TTC549 (cell line): ENCODE results near the gene CSMD2.

Source experiments
- FAIRE-seq: peaks from 2 replicates; lab custom pipeline; 2012; peaks lifted over from hg19 to GRCh38; lab: Jason Lieb, UNC

CSMD2 gene

GRCh38 chr1:33815061-33815460, 350.0 kb downstream of the CSMD2 start:
- no peak for FAIRE-seq

DNA sequence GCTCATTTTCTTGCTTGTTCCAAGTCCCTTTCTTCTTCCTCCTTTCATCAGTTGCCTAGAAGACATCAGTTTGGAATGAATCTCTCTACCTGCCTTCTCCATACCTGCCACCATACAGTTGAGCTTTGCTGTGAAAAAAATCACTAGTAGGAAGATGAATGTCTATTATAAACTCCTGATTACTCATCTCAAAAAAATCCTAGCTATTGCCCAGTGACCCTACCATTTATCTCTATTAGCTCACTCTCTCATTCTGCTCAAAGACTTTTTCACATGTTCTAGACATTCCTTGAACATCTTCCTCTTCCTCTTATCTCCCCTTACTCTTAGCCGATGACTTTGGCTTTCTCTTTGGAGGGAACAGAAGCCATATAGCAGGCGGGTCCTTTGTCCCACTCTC, 350.9 kb downstream of the CSMD2 start:
- FAIRE-seq = no peak

DNA sequence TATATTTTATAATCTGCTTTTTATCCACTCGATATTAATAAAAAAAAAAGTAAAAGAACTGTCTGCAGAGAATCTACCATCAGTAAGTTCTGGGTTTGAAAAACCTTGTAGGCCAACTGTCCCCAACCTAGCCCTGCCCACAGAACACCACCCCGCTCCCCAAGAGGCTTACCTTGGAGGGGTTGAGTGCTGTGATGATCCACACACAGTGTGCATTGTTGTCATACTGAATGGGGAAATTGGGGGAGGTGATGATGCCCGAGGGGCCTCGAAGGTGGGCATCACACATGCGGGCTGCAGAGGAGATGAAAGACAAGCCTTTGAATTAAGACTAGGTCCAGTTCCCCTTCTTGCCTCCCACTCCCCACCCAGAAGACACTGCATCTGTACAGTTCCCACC, 354.5 kb downstream of the CSMD2 start:
- no peak for FAIRE-seq

GRCh38 chr1:33805988-33806387, 359.0 kb downstream of the CSMD2 start:
- FAIRE-seq = no peak

- no peak for FAIRE-seq
Observed at GRCh38 chr1:33802268-33802667, 362.8 kb downstream of the CSMD2 start.

DNA sequence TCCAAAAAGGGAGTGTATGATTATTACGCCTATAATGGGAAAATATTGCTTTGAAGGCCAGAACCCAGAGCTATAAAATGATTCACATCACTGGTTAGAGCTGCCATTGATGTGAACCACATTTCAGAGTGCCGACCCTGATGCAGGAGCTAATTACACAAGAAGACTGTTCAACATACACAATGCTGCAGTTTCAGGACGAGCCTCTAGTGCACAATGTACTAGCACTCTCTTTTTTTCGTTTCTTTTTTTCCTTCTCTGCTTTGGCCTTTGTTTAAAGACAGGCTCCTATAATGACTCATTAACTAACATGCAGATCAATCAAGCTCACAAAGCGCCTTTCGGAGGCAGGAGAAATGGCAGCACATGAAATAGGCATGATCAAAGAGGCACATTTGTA, 367.2 kb downstream of the CSMD2 start:
- no peak for FAIRE-seq

GRCh38 chr1:33792651-33793050, 372.4 kb downstream of the CSMD2 start:
- FAIRE-seq = no peak

- FAIRE-seq = no peak
Observed at GRCh38 chr1:33792216-33792615, 372.8 kb downstream of the CSMD2 start.

DNA sequence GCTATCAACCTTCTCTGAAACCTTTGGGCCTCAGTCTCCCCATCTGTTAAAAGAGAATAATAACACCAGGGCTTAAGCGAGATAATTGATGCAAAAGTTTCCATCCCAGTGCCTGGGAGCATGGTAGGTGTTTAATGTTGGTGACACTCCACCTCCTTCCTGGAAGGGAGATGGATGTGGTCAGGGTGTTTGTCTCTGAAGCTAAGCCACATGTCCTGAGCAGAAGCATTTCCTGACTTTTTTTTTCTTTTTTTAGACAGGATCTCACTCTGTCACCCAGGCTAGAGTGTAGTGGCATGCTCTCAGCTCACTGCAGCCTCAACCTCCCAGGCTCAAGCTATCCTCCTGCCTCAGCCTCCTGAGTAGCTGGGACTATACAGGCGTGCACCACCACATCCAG, 373.8 kb downstream of the CSMD2 start:
- no peak for FAIRE-seq

DNA sequence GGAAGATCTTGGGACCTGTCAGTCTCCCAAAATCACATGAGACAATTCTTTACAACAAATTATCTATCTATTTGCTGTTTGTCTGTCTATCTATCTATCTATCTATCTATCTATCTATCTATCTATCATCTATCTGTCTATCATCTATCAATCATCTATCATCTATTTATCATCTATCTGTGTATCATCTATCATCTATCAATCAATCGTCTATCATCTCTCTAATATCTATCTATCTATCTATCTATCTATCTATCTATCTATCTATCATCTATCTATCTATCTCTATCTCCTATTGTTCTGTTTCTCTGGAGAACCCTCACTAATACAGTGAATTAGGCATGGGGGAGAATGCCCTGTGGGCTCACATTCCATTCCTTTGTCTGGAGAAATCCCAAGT, 374.5 kb downstream of the CSMD2 start:
- no peak for FAIRE-seq

GRCh38 chr1:33784876-33785275, 380.2 kb downstream of the CSMD2 start:
- FAIRE-seq = no peak

GRCh38 chr1:33782776-33783175, 382.3 kb downstream of the CSMD2 start:
- FAIRE-seq = no peak

DNA sequence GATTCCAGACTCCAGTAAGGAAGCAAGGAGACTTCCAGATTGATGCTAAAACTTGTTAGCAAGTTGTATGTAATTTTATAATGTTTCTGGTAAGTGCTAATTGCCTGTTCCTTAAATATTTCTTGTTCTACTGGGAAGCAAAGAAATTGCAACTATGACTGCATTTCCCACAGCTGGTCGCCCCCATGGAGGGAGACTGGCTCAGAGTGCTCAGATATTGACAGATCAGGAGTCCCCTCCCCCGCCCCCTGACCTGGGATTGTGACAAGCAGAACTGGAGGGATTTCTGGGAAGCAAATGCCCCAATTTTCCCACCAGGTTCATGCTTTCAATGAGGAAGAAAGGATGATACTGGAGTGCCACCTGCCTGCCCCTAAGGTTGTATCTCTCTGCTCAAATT, 383.4 kb downstream of the CSMD2 start:
- FAIRE-seq = no peak

GRCh38 chr1:33777337-33777736, 387.7 kb downstream of the CSMD2 start:
- no peak for FAIRE-seq

DNA sequence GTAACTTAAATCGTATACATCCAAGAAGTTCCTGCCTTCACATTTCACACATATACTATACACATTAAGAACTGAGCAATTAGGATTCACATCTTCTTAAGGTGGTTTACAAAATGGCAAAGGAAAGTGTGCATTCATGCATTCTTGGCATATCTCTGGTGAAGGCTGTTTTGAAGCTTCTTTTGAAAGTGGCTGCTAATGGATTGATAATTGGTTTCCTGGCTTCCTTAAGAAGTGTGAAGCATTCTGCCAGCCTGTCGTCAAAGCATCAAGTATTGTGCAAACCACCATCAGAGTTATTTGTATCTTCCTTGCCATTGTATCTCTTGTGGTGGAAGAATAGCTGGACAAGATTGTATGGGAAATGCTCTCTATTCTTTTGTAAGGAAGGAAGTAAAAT, 396.2 kb downstream of the CSMD2 start:
- FAIRE-seq = no peak

GRCh38 chr1:33768106-33768505, 396.9 kb downstream of the CSMD2 start:
- no peak for FAIRE-seq

DNA sequence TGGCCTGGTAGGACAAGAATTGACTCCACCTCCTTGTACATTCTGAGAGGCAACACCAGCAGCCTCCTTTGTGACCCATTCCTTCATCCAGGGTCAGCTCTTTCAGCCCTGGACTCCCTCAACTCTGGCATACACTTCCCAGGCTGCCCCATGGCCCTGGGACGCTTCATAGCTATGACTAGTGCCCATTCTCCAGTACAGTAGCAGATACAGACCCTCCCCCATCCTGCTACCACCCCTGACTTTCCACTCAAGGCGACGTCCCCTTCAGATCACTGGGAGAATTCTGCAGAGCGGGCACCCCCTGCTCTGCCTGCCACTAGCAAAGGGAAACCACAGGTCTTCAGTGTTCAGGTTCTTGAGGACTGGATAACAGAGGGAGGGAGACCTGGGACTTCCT, 400.9 kb downstream of the CSMD2 start:
- no peak for FAIRE-seq

DNA sequence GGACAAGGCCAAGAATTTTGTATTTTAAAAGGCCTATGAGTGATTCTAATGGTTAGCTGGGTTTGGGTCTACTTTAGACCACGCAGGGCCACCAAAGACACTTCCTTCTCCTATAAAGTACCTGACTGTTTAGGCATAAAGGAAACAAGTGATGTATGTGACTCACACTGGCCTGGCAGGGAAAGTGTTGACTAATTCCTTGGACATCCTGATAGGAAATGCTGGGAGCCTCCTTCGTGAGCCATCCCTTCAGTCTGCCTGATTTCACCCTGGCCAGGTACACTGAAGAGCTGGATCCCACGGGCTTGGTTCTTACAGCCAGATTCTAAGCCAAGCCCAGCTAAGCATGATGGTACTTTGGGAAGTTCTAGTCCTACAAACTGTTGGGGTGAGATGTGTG, 401.6 kb downstream of the CSMD2 start:
- no peak for FAIRE-seq

DNA sequence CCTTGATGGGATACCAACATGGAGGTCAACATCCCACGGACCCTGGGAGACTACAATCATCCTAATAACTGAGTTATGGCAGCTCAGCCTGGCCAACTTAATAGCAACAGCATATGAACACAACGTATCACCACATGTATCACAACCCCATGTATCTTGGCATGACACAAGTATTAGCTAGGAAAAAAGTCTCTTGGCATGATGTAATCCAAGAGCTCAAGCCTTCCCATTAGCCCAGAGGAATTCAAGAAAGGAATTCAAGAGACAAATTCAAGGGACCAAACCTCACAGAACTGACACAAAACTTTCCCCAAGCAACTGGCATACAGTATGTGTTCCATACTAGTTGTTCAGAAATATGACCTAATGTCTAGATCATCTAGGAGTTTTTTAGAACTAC, 402.1 kb downstream of the CSMD2 start:
- no peak for FAIRE-seq

GRCh38 chr1:33762109-33762830, 402.8 kb downstream of the CSMD2 start:
- FAIRE-seq = no peak

GRCh38 chr1:33758698-33759097, 406.3 kb downstream of the CSMD2 start:
- FAIRE-seq = no peak

DNA sequence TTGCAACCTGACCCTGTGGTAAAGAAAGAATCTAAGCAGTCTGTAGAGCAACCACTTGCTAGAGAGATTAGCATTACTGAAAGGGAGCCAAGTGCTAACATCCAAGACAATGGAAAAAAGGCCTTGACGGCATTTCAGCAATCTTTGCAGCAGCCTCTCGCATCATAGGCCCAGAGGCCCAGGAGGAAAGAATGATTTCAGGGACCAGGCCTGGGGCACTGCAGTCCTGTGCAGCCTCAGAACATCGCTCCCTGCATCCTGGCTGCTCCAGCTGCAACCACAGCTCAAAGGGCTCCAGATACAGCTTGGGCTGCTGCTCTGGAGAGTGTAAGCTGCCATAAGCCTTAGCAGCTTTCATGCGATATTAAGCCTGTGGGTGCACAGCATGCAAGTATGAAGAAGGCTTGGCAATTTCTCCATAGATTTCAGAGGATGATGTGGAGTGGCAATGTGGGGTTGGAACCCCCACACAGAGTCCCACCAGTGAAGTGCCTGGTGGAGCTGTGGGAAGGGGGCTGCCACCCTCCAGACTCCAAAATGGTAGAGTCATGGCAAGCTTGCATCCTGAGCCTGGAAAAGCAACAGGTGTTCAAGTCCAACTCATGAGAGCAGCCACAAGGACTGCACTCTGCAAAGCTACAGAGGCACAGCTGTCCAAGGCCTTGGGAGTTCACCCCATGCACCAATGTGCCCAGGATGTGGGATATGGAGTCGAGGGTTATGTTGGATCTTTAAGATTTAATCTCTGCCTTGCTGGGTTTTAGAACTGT, 411.8 kb downstream of the CSMD2 start:
- FAIRE-seq = no peak

DNA sequence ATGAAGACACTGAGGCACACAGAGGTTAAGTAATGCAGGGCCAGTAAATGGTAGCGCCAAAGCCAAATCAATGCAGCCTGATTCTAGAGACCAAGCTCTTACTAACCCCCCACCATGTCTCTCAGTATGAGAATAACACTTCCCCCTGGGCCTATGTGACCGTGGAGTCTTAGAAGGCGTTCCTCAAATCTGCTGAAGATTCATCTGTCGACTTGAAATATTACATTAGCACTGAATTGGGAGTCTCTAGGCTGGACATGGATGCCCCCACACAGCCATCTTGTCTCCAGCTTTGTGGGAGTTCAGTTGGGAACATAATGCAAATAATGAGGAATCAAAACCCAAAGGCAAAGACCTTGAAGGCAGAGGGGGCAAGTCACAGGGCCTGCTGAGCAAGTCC, 419.1 kb downstream of the CSMD2 start:
- FAIRE-seq = no peak
